HepG2 (cell line): ENCODE results near the gene PPP1R27. TPM values are rescaled to one million over a fixed set of nuclear protein-coding genes. Genes with fewer than 3 reads are reported as not detected.

ENCODE experiments used
- BORCS8-MEF2B ChIP-seq: sonication (generic); formaldehyde crosslinking; IDR thresholded peaks from 2 replicates; pipeline ENCODE4 v1.8.0; 2022; ENCODE audit warnings: mild to moderate bottlenecking, missing genetic modification reagents
- CEBPB ChIP-seq: IDR thresholded peaks from 2 replicates; pipeline ENCODE4 v1.6.1; 2011; ENCODE audit warnings: low read depth, low read length, improper control_type of control experiment, borderline replicate concordance
- ERF ChIP-seq: IDR thresholded peaks from 2 replicates; pipeline ENCODE4 v1.6.1; 2018; ENCODE audit warnings: missing biosample characterization, missing genetic modification reagents
- FOXA1 ChIP-seq, 2 experiments: fragments of 450-650 bp in 1 of 2; sonication (generic) in 1 of 2; formaldehyde crosslinking in 1 of 2; IDR thresholded peaks; 2 replicates each; pipeline versions ENCODE4 v1.4.0 to v1.6.1; 2016 to 2020; ENCODE audit warnings: missing genetic modification reagents in 1 of 2
- KAT7 ChIP-seq: IDR thresholded peaks from 2 replicates; pipeline ENCODE4 v1.6.1; 2018; ENCODE audit warnings: borderline replicate concordance, missing compliant biosample characterization
- KDM3A ChIP-seq: IDR thresholded peaks from 2 replicates; pipeline ENCODE4 v1.6.1; 2018; ENCODE audit warnings: low read depth, missing compliant biosample characterization
- MTA1 ChIP-seq: sonication (generic); formaldehyde crosslinking; IDR thresholded peaks from 2 replicates; pipeline ENCODE4 v1.4.0; 2020; ENCODE audit warnings: missing genetic modification reagents, mild to moderate bottlenecking, borderline replicate concordance
- NRL ChIP-seq: sonication (generic); formaldehyde crosslinking; IDR thresholded peaks from 2 replicates; pipeline ENCODE4 v1.5.0; 2020; ENCODE audit warnings: missing genetic modification reagents, mild to moderate bottlenecking, moderate library complexity, borderline replicate concordance
- POLR2AphosphoS5 ChIP-seq: IDR thresholded peaks from 2 replicates; pipeline ENCODE4 v1.6.1; 2012; ENCODE audit warnings: low read depth, low read length
- RCOR2 ChIP-seq: IDR thresholded peaks from 2 replicates; pipeline ENCODE4 v1.6.1; 2016; ENCODE audit warnings: missing biosample characterization, missing genetic modification reagents
- SMAD1 ChIP-seq: sonication (generic); formaldehyde crosslinking; IDR thresholded peaks from 2 replicates; pipeline ENCODE4 v1.4.0; 2020; ENCODE audit warnings: missing genetic modification reagents, low read depth, mild to moderate bottlenecking, borderline replicate concordance
- SMAD9 ChIP-seq: sonication (generic); formaldehyde crosslinking; IDR thresholded peaks from 2 replicates; pipeline ENCODE4 v1.5.1; 2020; ENCODE audit warnings: mild to moderate bottlenecking, missing genetic modification reagents
- SOX5 ChIP-seq: IDR thresholded peaks from 2 replicates; pipeline ENCODE4 v1.6.1; 2016; ENCODE audit warnings: borderline replicate concordance
- TCF7 ChIP-seq: sonication (generic); IDR thresholded peaks from 2 replicates; pipeline ENCODE4 v1.6.1; 2016; ENCODE audit warnings: antibody characterized with exemption, low read depth
- TCF7L2 ChIP-seq: IDR thresholded peaks from 2 replicates; pipeline ENCODE4 v1.6.1; 2011; ENCODE audit warnings: mild to moderate bottlenecking, low read depth, low read length, moderate library complexity
- ZBTB14 ChIP-seq: sonication (generic); formaldehyde crosslinking; IDR thresholded peaks from 2 replicates; pipeline ENCODE4 v1.4.0; 2020; ENCODE audit warnings: missing genetic modification reagents
- ZFP1 ChIP-seq: IDR thresholded peaks from 2 replicates; pipeline ENCODE4 v1.6.1; 2016
- ZNF138 ChIP-seq: sonication (generic); formaldehyde crosslinking; IDR thresholded peaks from 2 replicates; pipeline ENCODE4 v1.5.0; 2020; ENCODE audit warnings: mild to moderate bottlenecking, low read depth, missing genetic modification reagents
- ZNF24 ChIP-seq: fragments of 450-650 bp; IDR thresholded peaks from 2 replicates; pipeline ENCODE4 v1.6.1; 2017; ENCODE audit warnings: antibody characterized with exemption, mild to moderate bottlenecking
- ZNF276 ChIP-seq: sonication (generic); formaldehyde crosslinking; IDR thresholded peaks from 2 replicates; pipeline ENCODE4 v1.4.0; 2020; ENCODE audit warnings: mild to moderate bottlenecking, low read depth, missing genetic modification reagents
- ZNF329 ChIP-seq: sonication (generic); formaldehyde crosslinking; IDR thresholded peaks from 2 replicates; pipeline ENCODE4 v1.9.0; 2021; ENCODE audit warnings: low read depth, mild to moderate bottlenecking, missing genetic modification reagents
- ZNF512 ChIP-seq: sonication (generic); formaldehyde crosslinking; IDR thresholded peaks from 2 replicates; pipeline ENCODE4 v1.4.0; 2020; ENCODE audit warnings: mild to moderate bottlenecking, missing genetic modification reagents
- ZNF564 ChIP-seq: sonication (generic); formaldehyde crosslinking; IDR thresholded peaks from 2 replicates; pipeline ENCODE4 v1.8.1; 2023; ENCODE audit warnings: mild to moderate bottlenecking, missing genetic modification reagents
- ZNF567 ChIP-seq: sonication (generic); formaldehyde crosslinking; IDR thresholded peaks from 2 replicates; pipeline ENCODE4 v1.8.1; 2023; ENCODE audit warnings: mild to moderate bottlenecking, missing genetic modification reagents, borderline replicate concordance
- ZNF619 ChIP-seq: sonication (generic); formaldehyde crosslinking; IDR thresholded peaks from 2 replicates; pipeline ENCODE4 v1.4.0; 2020; ENCODE audit warnings: mild to moderate bottlenecking, missing genetic modification reagents
- polyA plus RNA-seq, 8 experiments: library from polyadenylated mRNA; depleted of rRNA in 3 of 8; stranded (reverse) in 7 of 8; unstranded in 1 of 8; fragments of >200 nt; fragmentation: Illumina TruSeq in 4 of 8; extraction: Trizol in 4 of 8; gene quantifications; 2 replicates each; pipeline versions ENCODE4 v1.2.1 to v1.2.3, GENCODE V29; 2011 to 2016; ENCODE audit warnings: low read depth in 4 of 8, missing spikeins in 1 of 8, mixed read lengths in 1 of 8; ENCODE audit not compliant: insufficient read depth in 1 of 8
- total RNA-seq, 5 experiments: library from RNA; depleted of rRNA; stranded (reverse); fragments of >200 nt; fragmentation: Illumina TruSeq; extraction: Trizol; gene quantifications; 2 replicates each; pipeline ENCODE4 v1.2.3, GENCODE V29; 2016; ENCODE audit warnings: low read depth in 1 of 5

The PPP1R27 gene
- total and polyA plus RNA-seq, 2 of the 13 experiments (the other 11 are each of a cell fraction or from before 2014, with no cell fraction given) = 0.17 to 1.00 TPM

GRCh38 chr17:81859906-81860755, 25.3 kb upstream of the PPP1R27 start, which contains the start of gene P4HB (continued):
- peak; percentile 44; the same call in 1 of the 2 replicates for TF ChIP-seq KAT7 (CRISPR knock-in tag)
- TF ChIP-seq FOXA1 (IDR thresholded peaks at IDR 0.05) = no peak
- 0 out of 2 replicates have a peak, but pooled peaks have one; percentile 9 for TF ChIP-seq FOXA1 (CRISPR knock-in tag; IDR thresholded peaks at IDR 0.05)
- TF ChIP-seq NRL (CRISPR knock-in tag) = 0 out of 2 replicates have a peak, but pooled peaks have one; percentile 1
- TF ChIP-seq ERF (CRISPR knock-in tag) = peak; percentile 10; the same call in 1 of the 2 replicates
- TF ChIP-seq BORCS8-MEF2B (CRISPR knock-in tag) = peak; percentile 87
- TF ChIP-seq TCF7L2 = no peak
- no peak for TF ChIP-seq SOX5 (CRISPR knock-in tag)
- TF ChIP-seq ZBTB14 = peak; percentile 94
- peak; percentile 74; the same call in 1 of the 2 replicates for TF ChIP-seq MTA1 (CRISPR knock-in tag)
- TF ChIP-seq ZNF24 = no peak; the same call in 1 of the 2 replicates
- 0 out of 2 replicates have a peak, but pooled peaks have one; percentile 37 for TF ChIP-seq SMAD9 (CRISPR knock-in tag)
- TF ChIP-seq ZNF512 (CRISPR knock-in tag) = no peak
- TF ChIP-seq ZNF564 (CRISPR knock-in tag) = no peak
- TF ChIP-seq KDM3A = 0 out of 2 replicates have a peak, but pooled peaks have one; percentile 3
- peak; percentile 97 for TF ChIP-seq POLR2AphosphoS5
- no peak for TF ChIP-seq CEBPB
- TF ChIP-seq TCF7 = no peak
- no peak for TF ChIP-seq ZNF619
- TF ChIP-seq ZNF567 = peak; percentile 46; the same call in 1 of the 2 replicates
- TF ChIP-seq ZNF329 = peak; percentile 37; the same call in 1 of the 2 replicates
- no peak; the same call in 1 of the 2 replicates for TF ChIP-seq SMAD1 (CRISPR knock-in tag)
- TF ChIP-seq ZFP1 (CRISPR knock-in tag) = no peak
- no peak for TF ChIP-seq RCOR2 (CRISPR knock-in tag)
- TF ChIP-seq ZNF138 (CRISPR knock-in tag) = 0 out of 2 replicates have a peak, but pooled peaks have one; percentile 48
- no peak for TF ChIP-seq ZNF276 (CRISPR knock-in tag)
